A549 (cell line): Measurements from ENCODE around the gene RIMS3. TPM values are rescaled to one million over a fixed set of nuclear protein-coding genes. Genes with fewer than 3 reads are reported as not detected.

ENCODE experiments used
- ATAC-seq, 2 experiments: fragments of 200-7000 bp in 1 of 2; fragments of >200 bp in 1 of 2; cut with Nextera tagmentation in 1 of 2; cut with Tn5 transposase in 1 of 2; 3 replicates each; pipeline versions ENCODE4 v1.8.0 to v1.9.1; 2018 to 2020; ENCODE audit warnings: mild to moderate bottlenecking in 1 of 2, moderate library complexity in 1 of 2
- CTCF ChIA-PET: fragments of 300-600 bp; sonication (Branson Sonifier 250); formaldehyde crosslinking; extraction: SDS; loops from one replicate; lab custom pipeline; 2021; ENCODE audit warnings: antibody characterized with exemption, inconsistent platforms; lab: Yijun Ruan, JAX
- POLR2A ChIA-PET: fragments of 350-600 bp; formaldehyde crosslinking; extraction: SDS; loops from one replicate; lab custom pipeline; 2021; ENCODE audit warnings: antibody characterized with exemption, inconsistent platforms; lab: Yijun Ruan, JAX
- DNase-seq, 2 experiments: peaks; one replicate each; pipeline versions ENCODE4 v3.0.0 to v3.0.0-alpha.2; 2011 to 2016; ENCODE audit warnings: low read depth in 1 of 2, low spot score in 1 of 2
- FAIRE-seq: peaks from 2 replicates; lab custom pipeline; 2011; peaks lifted over from hg19 to GRCh38; lab: Jason Lieb, UNC
- H3K27ac ChIP-seq, 2 experiments: fragments of >200 bp; sonication (Bioruptor Twin); formaldehyde crosslinking; 3 replicates each; pipeline ENCODE4 v1.5.1; 2016 to 2017
- H3K4me1 ChIP-seq: fragments of >200 bp; sonication (Bioruptor Twin); formaldehyde crosslinking; 3 replicates; pipeline ENCODE4 v1.6.1; 2016
- H3K4me2 ChIP-seq: fragments of >200 bp; sonication (Bioruptor Twin); formaldehyde crosslinking; 3 replicates; pipeline ENCODE4 v1.6.1; 2016
- H3K4me3 ChIP-seq: fragments of >200 bp; sonication (Bioruptor Twin); formaldehyde crosslinking; 3 replicates; pipeline ENCODE4 v1.5.1; 2016
- H3K9me3 ChIP-seq: fragments of >200 bp; sonication (Bioruptor Twin); formaldehyde crosslinking; 3 replicates; pipeline ENCODE4 v1.6.1; 2016
- CBX8 ChIP-seq: fragments of 200-600 bp; sonication (generic); IDR thresholded peaks from 2 replicates; pipeline ENCODE4 v1.6.1; 2016
- CHD4 ChIP-seq: fragments of 200-600 bp; sonication (generic); IDR thresholded peaks from 2 replicates; pipeline ENCODE4 v1.6.1; 2016; ENCODE audit warnings: antibody characterized with exemption, mild to moderate bottlenecking, borderline replicate concordance
- EHF ChIP-seq: fragments of 250-450 bp; sonication (Bioruptor Pico); IDR thresholded peaks from 2 replicates; pipeline ENCODE4 v1.5.0; 2020; ENCODE audit warnings: mild to moderate bottlenecking
- ESRRA ChIP-seq: fragments of 150-350 bp; IDR thresholded peaks from 2 replicates; pipeline ENCODE4 v1.6.1; 2014; ENCODE audit warnings: mild to moderate bottlenecking, low read length, borderline replicate concordance
- FOXS1 ChIP-seq: fragments of 250-450 bp; sonication (Bioruptor Pico); IDR thresholded peaks from 2 replicates; pipeline ENCODE4 v1.5.0; 2020; ENCODE audit warnings: mild to moderate bottlenecking, moderate library complexity
- GATA3 ChIP-seq: IDR thresholded peaks from 2 replicates; pipeline ENCODE4 v1.6.1; 2012; ENCODE audit warnings: borderline replicate concordance
- HDAC2 ChIP-seq: fragments of 200-600 bp; sonication (generic); IDR thresholded peaks from 2 replicates; pipeline ENCODE4 v1.6.1; 2016
- HOXA7 ChIP-seq: fragments of 250-450 bp; sonication (Bioruptor Pico); IDR thresholded peaks from 2 replicates; pipeline ENCODE4 v1.5.0; 2020; ENCODE audit warnings: mild to moderate bottlenecking, moderate library complexity
- HOXB5 ChIP-seq: fragments of 250-450 bp; sonication (Bioruptor Pico); IDR thresholded peaks from 2 replicates; pipeline ENCODE4 v1.5.0; 2020; ENCODE audit warnings: mild to moderate bottlenecking, moderate library complexity
- KDM5A ChIP-seq: fragments of 200-600 bp; sonication (generic); IDR thresholded peaks from 2 replicates; pipeline ENCODE4 v1.6.1; 2016; ENCODE audit warnings: antibody characterized with exemption, mild to moderate bottlenecking
- MAFK ChIP-seq: fragments of 450-650 bp; IDR thresholded peaks from 2 replicates; pipeline ENCODE4 v1.6.1; 2014; ENCODE audit not compliant: partially characterized antibody
- MYC ChIP-seq: IDR thresholded peaks from 2 replicates; pipeline ENCODE4 v1.6.1; 2012; ENCODE audit warnings: mild to moderate bottlenecking, inconsistent platforms, low read length, improper control_type of control experiment, borderline replicate concordance
- PHF8 ChIP-seq: fragments of 200-600 bp; sonication (generic); IDR thresholded peaks from 2 replicates; pipeline ENCODE4 v1.6.1; 2016; ENCODE audit warnings: low read depth, mild to moderate bottlenecking, antibody characterized with exemption, moderate library complexity, borderline replicate concordance
- RARB ChIP-seq: fragments of 250-450 bp; sonication (Bioruptor Pico); IDR thresholded peaks from 2 replicates; pipeline ENCODE4 v1.8.0; 2021; ENCODE audit warnings: mild to moderate bottlenecking, moderate library complexity
- RCOR1 ChIP-seq: fragments of 150-350 bp; IDR thresholded peaks from 2 replicates; pipeline ENCODE4 v1.6.1; 2014; ENCODE audit warnings: antibody characterized with exemption, low read length, low read depth
- RNF2 ChIP-seq: fragments of 200-600 bp; sonication (generic); IDR thresholded peaks from 2 replicates; pipeline ENCODE4 v1.6.1; 2016; ENCODE audit warnings: low read depth, mild to moderate bottlenecking, antibody characterized with exemption, moderate library complexity, borderline replicate concordance
- SREBF2 ChIP-seq: fragments of 450-650 bp; IDR thresholded peaks from 2 replicates; pipeline ENCODE4 v1.6.1; 2014; ENCODE audit warnings: mild to moderate bottlenecking, moderate library complexity
- TFCP2L1 ChIP-seq: fragments of 250-450 bp; sonication (Bioruptor Pico); IDR thresholded peaks from 2 replicates; pipeline ENCODE4 v1.5.0; 2021; ENCODE audit warnings: mild to moderate bottlenecking
- ZC3H11A ChIP-seq: fragments of 450-650 bp; IDR thresholded peaks from 2 replicates; pipeline ENCODE4 v1.6.1; 2014; ENCODE audit warnings: antibody characterized with exemption, mild to moderate bottlenecking
- ZSCAN20 ChIP-seq: fragments of 250-450 bp; sonication (Bioruptor Pico); IDR thresholded peaks from 2 replicates; pipeline ENCODE4 v1.8.0; 2022; ENCODE audit warnings: mild to moderate bottlenecking, moderate library complexity
- WGBS: methylation state at CpG from one replicate; pipeline ENCODE4 v1.1.6; 2017; ENCODE audit errors: missing lambda C conversion rate; 5-methylcytosine and 5-hydroxymethylcytosine counted together
- polyA plus RNA-seq, 4 experiments: library from polyadenylated mRNA; depleted of rRNA in 3 of 4; stranded (reverse); fragments of >200 nt; fragmentation: RNase III in 1 of 4; extraction: RNeasy Plus Mini Kit Qiagen cat#74134 plus additional on column Dnase treatment in 1 of 4; gene quantifications; 2 replicates in 3 of 4; 3 replicates in 1 of 4; pipeline ENCODE4 v1.2.3, GENCODE V29; 2011 to 2017
- TF ChIP-seq, protein P1 (sequence below): fragments of 450-650 bp; IDR thresholded peaks from 2 replicates; pipeline ENCODE4 v1.6.1; 2014; ENCODE audit warnings: antibody characterized with exemption
- TF ChIP-seq, protein P2 (sequence below): fragments of 250-450 bp; sonication (Bioruptor Pico); IDR thresholded peaks from 2 replicates; pipeline ENCODE4 v1.5.0; 2020; ENCODE audit warnings: low read depth, mild to moderate bottlenecking, moderate library complexity
- TF ChIP-seq, protein P3 (sequence below): fragments of 150-350 bp; IDR thresholded peaks from 2 replicates; pipeline ENCODE4 v1.6.1; 2014; ENCODE audit warnings: low read depth, mild to moderate bottlenecking, low read length
- TF ChIP-seq, protein P4 (sequence below): IDR thresholded peaks from 2 replicates; pipeline ENCODE4 v1.6.1; 2012
- TF ChIP-seq, protein P5 (sequence below): fragments of >200 bp; sonication (Bioruptor Twin); formaldehyde crosslinking; IDR thresholded peaks from 3 replicates; pipeline ENCODE4 v1.6.1; 2016

The RIMS3 gene
- polyA plus RNA-seq, 2 of the 4 experiments (the other 2 are of a cell fraction), result 1.5 to 1.9 TPM

DNA sequence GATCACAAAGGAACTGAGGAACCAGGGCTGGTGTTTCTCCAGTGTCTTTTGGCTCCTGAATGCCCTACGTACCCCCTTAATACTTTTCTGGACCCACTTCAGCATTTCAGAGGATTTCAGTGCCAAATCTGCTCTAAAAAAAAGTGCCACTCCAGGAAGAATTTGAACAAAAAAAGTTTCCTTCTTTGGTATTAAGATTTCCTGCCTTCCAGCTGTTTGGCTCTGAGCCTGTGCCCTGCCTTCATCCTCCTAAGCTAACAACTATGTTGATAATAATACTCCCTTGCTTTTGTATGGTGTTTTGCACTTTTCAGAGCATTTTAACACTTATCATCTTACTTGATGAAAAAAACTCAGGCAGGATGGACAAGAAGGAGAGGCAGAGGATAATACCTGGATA, 11.0 kb upstream of the RIMS3 start:
- DNase-seq (no peak), FAIRE-seq (no peak), ATAC-seq (no peak)
- TF ChIP-seq FOXS1 (CRISPR knock-in tag), result no peak
- TF ChIP-seq MAFK, result no peak
- no peak for TF ChIP-seq RNF2
- TF ChIP-seq CHD4, result no peak
- no peak for TF ChIP-seq HOXB5 (CRISPR knock-in tag)
- TF ChIP-seq, protein P1, sequence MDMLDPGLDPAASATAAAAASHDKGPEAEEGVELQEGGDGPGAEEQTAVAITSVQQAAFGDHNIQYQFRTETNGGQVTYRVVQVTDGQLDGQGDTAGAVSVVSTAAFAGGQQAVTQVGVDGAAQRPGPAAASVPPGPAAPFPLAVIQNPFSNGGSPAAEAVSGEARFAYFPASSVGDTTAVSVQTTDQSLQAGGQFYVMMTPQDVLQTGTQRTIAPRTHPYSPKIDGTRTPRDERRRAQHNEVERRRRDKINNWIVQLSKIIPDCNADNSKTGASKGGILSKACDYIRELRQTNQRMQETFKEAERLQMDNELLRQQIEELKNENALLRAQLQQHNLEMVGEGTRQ, result no peak
- no peak for TF ChIP-seq SREBF2
- no peak for TF ChIP-seq HDAC2
- no peak for TF ChIP-seq RCOR1
- no peak for TF ChIP-seq MYC
- TF ChIP-seq PHF8, result no peak
- no peak for TF ChIP-seq KDM5A
- TF ChIP-seq, protein P2, sequence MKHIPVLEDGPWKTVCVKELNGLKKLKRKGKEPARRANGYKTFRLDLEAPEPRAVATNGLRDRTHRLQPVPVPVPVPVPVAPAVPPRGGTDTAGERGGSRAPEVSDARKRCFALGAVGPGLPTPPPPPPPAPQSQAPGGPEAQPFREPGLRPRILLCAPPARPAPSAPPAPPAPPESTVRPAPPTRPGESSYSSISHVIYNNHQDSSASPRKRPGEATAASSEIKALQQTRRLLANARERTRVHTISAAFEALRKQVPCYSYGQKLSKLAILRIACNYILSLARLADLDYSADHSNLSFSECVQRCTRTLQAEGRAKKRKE (CRISPR knock-in tag), result no peak
- no peak for TF ChIP-seq RARB (CRISPR knock-in tag)
- no peak for TF ChIP-seq ESRRA
- TF ChIP-seq, protein P3, sequence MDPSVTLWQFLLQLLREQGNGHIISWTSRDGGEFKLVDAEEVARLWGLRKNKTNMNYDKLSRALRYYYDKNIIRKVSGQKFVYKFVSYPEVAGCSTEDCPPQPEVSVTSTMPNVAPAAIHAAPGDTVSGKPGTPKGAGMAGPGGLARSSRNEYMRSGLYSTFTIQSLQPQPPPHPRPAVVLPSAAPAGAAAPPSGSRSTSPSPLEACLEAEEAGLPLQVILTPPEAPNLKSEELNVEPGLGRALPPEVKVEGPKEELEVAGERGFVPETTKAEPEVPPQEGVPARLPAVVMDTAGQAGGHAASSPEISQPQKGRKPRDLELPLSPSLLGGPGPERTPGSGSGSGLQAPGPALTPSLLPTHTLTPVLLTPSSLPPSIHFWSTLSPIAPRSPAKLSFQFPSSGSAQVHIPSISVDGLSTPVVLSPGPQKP, result no peak
- TF ChIP-seq HOXA7 (CRISPR knock-in tag), result no peak
- TF ChIP-seq TFCP2L1 (CRISPR knock-in tag), result no peak
- no peak for TF ChIP-seq ZC3H11A
- ChIA-PET CTCF (interaction anchor here (0.9 kb wide), 1 partner anchor 9 kb away, joined by 3 read pairs; no protein-coding TSS in a partner anchor), POLR2A (no interaction called here)
- Histone ChIP-seq H3K9me3 (no peaks in the 10 kb centered on the region), H3K27ac (no peak overlapping the region), H3K4me2 (no peak overlapping the region), H3K4me1 (no peaks in the 10 kb centered on the region), H3K4me3 (no peak overlapping the region)
- 35% methylated on average over 1 of the region's 1 CpG for WGBS

DNA sequence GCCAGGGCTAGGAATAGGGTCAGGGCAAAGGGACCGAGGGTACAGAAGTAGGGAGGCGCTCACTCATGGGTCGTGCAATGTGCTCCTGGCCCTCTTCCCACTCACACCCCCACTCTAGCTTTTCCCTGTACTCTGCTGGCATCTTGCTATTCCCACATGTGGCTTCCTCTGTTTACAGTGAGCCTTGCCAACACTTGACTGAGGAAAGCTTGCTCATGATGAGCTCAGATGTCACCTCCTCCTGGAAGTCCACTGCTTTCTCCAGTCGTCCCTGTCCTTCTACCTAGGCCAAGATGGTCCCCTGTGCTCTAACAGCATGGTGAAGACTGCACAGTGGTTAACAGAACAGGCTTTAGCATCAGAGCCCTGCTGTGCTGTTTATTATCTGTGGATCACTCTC, 8.0 kb upstream of the RIMS3 start:
- POLR2A ChIA-PET, result no interaction called here
- CTCF ChIA-PET, result interaction anchor here (0.5 to 1.2 kb wide), 3 partner anchors 251 to 759 kb away, joined by 3 read pairs; no protein-coding TSS in a partner anchor

More for the DNA sequence above, 8.0 kb upstream of the RIMS3 start:
- H3K4me3 ChIP-seq, result no peak overlapping the region
- TF ChIP-seq, protein P3, result no peak
- TF ChIP-seq EHF (CRISPR knock-in tag) (no peak), GATA3 (no peak), CBX8 (no peak), HDAC2 (no peak), ZSCAN20 (CRISPR knock-in tag) (no peak)
- TF ChIP-seq, protein P4, sequence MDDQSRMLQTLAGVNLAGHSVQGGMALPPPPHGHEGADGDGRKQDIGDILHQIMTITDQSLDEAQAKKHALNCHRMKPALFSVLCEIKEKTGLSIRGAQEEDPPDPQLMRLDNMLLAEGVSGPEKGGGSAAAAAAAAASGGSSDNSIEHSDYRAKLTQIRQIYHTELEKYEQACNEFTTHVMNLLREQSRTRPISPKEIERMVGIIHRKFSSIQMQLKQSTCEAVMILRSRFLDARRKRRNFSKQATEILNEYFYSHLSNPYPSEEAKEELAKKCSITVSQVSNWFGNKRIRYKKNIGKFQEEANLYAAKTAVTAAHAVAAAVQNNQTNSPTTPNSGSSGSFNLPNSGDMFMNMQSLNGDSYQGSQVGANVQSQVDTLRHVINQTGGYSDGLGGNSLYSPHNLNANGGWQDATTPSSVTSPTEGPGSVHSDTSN, result no peak
- TF ChIP-seq, protein P5, sequence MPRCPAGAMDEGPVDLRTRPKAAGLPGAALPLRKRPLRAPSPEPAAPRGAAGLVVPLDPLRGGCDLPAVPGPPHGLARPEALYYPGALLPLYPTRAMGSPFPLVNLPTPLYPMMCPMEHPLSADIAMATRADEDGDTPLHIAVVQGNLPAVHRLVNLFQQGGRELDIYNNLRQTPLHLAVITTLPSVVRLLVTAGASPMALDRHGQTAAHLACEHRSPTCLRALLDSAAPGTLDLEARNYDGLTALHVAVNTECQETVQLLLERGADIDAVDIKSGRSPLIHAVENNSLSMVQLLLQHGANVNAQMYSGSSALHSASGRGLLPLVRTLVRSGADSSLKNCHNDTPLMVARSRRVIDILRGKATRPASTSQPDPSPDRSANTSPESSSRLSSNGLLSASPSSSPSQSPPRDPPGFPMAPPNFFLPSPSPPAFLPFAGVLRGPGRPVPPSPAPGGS, result no peak
- ATAC-seq (no peak), FAIRE-seq (no peak), DNase-seq (no peak)
- H3K4me1 ChIP-seq, result no peaks in the 10 kb centered on the region
- no peaks in the 10 kb centered on the region for H3K9me3 ChIP-seq
- H3K27ac ChIP-seq, result no peak overlapping the region
- WGBS, result 55% methylated on average over 4 of the region's 4 CpGs
- H3K4me2 ChIP-seq, result no peak overlapping the region
